Measurements from ENCODE around the gene LUZP2. TPM values are rescaled to one million over a fixed set of nuclear protein-coding genes. Genes with fewer than 3 reads are reported as not detected.

The LUZP2 gene
- polyA plus RNA-seq, 1 donor (not counting 4 experiments of a cell fraction or from before 2014, with no cell fraction given), result 0.08 TPM

GRCh38 chr11:24457985-24458384 is 38.9 kb upstream of the LUZP2 start:
- Histone ChIP-seq H3K9me1 (ENCODE audit: control insufficient read depth, extremely low read depth, insufficient read depth, low read length) (no peaks in the 10 kb centered on the region), H3K4me1 (ENCODE audit: control insufficient read depth, extremely low read depth, insufficient read depth, low read length) (no peaks in the 10 kb centered on the region), H4K20me1 (ENCODE audit: control insufficient read depth, extremely low read depth, insufficient read depth, low read length) (no peaks in the 10 kb centered on the region), H3K79me2 (ENCODE audit: control insufficient read depth, insufficient read depth, low read length) (no peaks in the 10 kb centered on the region), H2AFZ (ENCODE audit: control insufficient read depth, low read length) (no peak overlapping the region), H3K9ac (ENCODE audit: control insufficient read depth, extremely low read depth, insufficient read depth, low read length) (no peak overlapping the region), H3K4me2 (ENCODE audit: control insufficient read depth, extremely low read depth, insufficient read depth, low read depth, low read length) (no peak overlapping the region), H3K9me3 (ENCODE audit: control insufficient read depth, low read depth, low read length) (no peaks in the 10 kb centered on the region), H3K4me3 (ENCODE audit: control insufficient read depth in 2 of 3, extremely low read depth in 1 of 3, insufficient read depth in 2 of 3, low read depth in 1 of 3, low read length in 3 of 3) (no peak overlapping the region), H3K27me3 (ENCODE audit: control insufficient read depth, extremely low read depth, insufficient read depth, low read length) (no peaks in the 10 kb centered on the region), H3K27ac (ENCODE audit: control insufficient read depth, insufficient read depth, low read length) (no peak overlapping the region), H3K36me3 (ENCODE audit: control insufficient read depth in 2 of 2, extremely low read depth in 1 of 2, insufficient read depth in 2 of 2, low read length in 2 of 2) (no peaks in the 10 kb centered on the region)
- TF ChIP-seq CTCF (optimal IDR thresholded peaks at IDR 0.05 in 1 of 3, IDR thresholded peaks at IDR 0.05 in 1 of 3, conservative IDR thresholded peaks at IDR 0.05 in 1 of 3; ENCODE audit: extremely low read depth in 1 of 3, insufficient read depth in 2 of 3, low read length in 3 of 3), result no peak
- DNase-seq (ENCODE audit: low read depth, low spot score) (no peak), FAIRE-seq (no peak)
- dilution Hi-C loops (cut with MboI; ENCODE audit: extremely low pct_ligation_motif_present, low sequenced_read_pairs), result no loop called here

GRCh38 chr11:24470431-24470830 is 26.4 kb upstream of the LUZP2 start:
- FAIRE-seq (no peak), DNase-seq (ENCODE audit: low read depth, low spot score) (no peak)
- Histone ChIP-seq H3K36me3 (ENCODE audit: control insufficient read depth in 2 of 2, extremely low read depth in 1 of 2, insufficient read depth in 2 of 2, low read length in 2 of 2) (no peaks in the 10 kb centered on the region), H3K9ac (ENCODE audit: control insufficient read depth, extremely low read depth, insufficient read depth, low read length) (no peak overlapping the region), H4K20me1 (ENCODE audit: control insufficient read depth, extremely low read depth, insufficient read depth, low read length) (no peaks in the 10 kb centered on the region), H3K4me3 (ENCODE audit: control insufficient read depth in 2 of 3, extremely low read depth in 1 of 3, insufficient read depth in 2 of 3, low read depth in 1 of 3, low read length in 3 of 3) (no peak overlapping the region), H3K4me1 (ENCODE audit: control insufficient read depth, extremely low read depth, insufficient read depth, low read length) (no peaks in the 10 kb centered on the region), H3K27me3 (ENCODE audit: control insufficient read depth, extremely low read depth, insufficient read depth, low read length) (no peaks in the 10 kb centered on the region), H3K79me2 (ENCODE audit: control insufficient read depth, insufficient read depth, low read length) (no peaks in the 10 kb centered on the region), H3K9me3 (ENCODE audit: control insufficient read depth, low read depth, low read length) (no peaks in the 10 kb centered on the region), H3K27ac (ENCODE audit: control insufficient read depth, insufficient read depth, low read length) (no peak overlapping the region), H2AFZ (ENCODE audit: control insufficient read depth, low read length) (no peak overlapping the region), H3K4me2 (ENCODE audit: control insufficient read depth, extremely low read depth, insufficient read depth, low read depth, low read length) (no peak overlapping the region), H3K9me1 (ENCODE audit: control insufficient read depth, extremely low read depth, insufficient read depth, low read length) (no peaks in the 10 kb centered on the region)
- TF ChIP-seq EZH2 (IDR thresholded peaks at IDR 0.05; ENCODE audit: low read length) (no peak), CTCF (optimal IDR thresholded peaks at IDR 0.05 in 1 of 3, IDR thresholded peaks at IDR 0.05 in 1 of 3, conservative IDR thresholded peaks at IDR 0.05 in 1 of 3; ENCODE audit: extremely low read depth in 1 of 3, insufficient read depth in 2 of 3, low read length in 3 of 3) (no peak)
- dilution Hi-C loops (cut with MboI; ENCODE audit: extremely low pct_ligation_motif_present, low sequenced_read_pairs), result no loop called here
